ENCODE data around the gene MXD1. TPM values are rescaled to one million over a fixed set of nuclear protein-coding genes. Genes with fewer than 3 reads are reported as not detected.

The MXD1 gene
- total RNA-seq, 1 donor from 2014 or later, result 10.9 TPM

GRCh38 chr2:69977906-69978482, 63.1 kb downstream of the MXD1 start:
- no peaks in the 10 kb centered on the region for H3K9me3 Mint-ChIP-seq
- no peak overlapping the region for H3K27ac Mint-ChIP-seq
- no peaks in the 10 kb centered on the region for H3K27me3 Mint-ChIP-seq
- ChIA-PET POLR2A (no interaction called here), CTCF (no interaction called here)
- intact Hi-C loops (cut with micrococcal nuclease), result no loop called here
- ATAC-seq (ENCODE audit: low read depth) (no peak), DNase-seq (no peak)
- no peaks in the 10 kb centered on the region for H3K4me1 Mint-ChIP-seq
- no peak for TF ChIP-seq CTCF (IDR thresholded peaks at IDR 0.05)
- H3K4me3 Mint-ChIP-seq, result no peak overlapping the region
- no peaks in the 10 kb centered on the region for H3K36me3 Mint-ChIP-seq (ENCODE audit: low read depth)

GRCh38 chr2:69979902-69980807, 65.2 kb downstream of the MXD1 start:
- no peak for DNase-seq
- Mint-ChIP-seq H3K36me3 (ENCODE audit: low read depth) (no peaks in the 10 kb centered on the region), H3K4me3 (no peak overlapping the region), H3K4me1 (no peaks in the 10 kb centered on the region), H3K9me3 (no peaks in the 10 kb centered on the region), H3K27ac (no peak overlapping the region), H3K27me3 (no peaks in the 10 kb centered on the region)
- intact Hi-C loops (cut with micrococcal nuclease), result no loop called here
- ChIA-PET CTCF (no interaction called here), POLR2A (no interaction called here)
- no peak for ATAC-seq (ENCODE audit: low read depth)
- TF ChIP-seq CTCF (IDR thresholded peaks at IDR 0.05), result no peak

GRCh38 chr2:69983392-69983966, 68.6 kb downstream of the MXD1 start:
- TF ChIP-seq CTCF (IDR thresholded peaks at IDR 0.05), result no peak
- no peak for ATAC-seq (ENCODE audit: low read depth)
- DNase-seq, result no peak
- H3K27ac Mint-ChIP-seq, result no peak overlapping the region
- no peaks in the 10 kb centered on the region for H3K36me3 Mint-ChIP-seq (ENCODE audit: low read depth)
- no peaks in the 10 kb centered on the region for H3K4me1 Mint-ChIP-seq
- intact Hi-C loops (cut with micrococcal nuclease), result no loop called here
- ChIA-PET POLR2A (no interaction called here), CTCF (no interaction called here)
- no peaks in the 10 kb centered on the region for H3K9me3 Mint-ChIP-seq
- H3K27me3 Mint-ChIP-seq, result no peaks in the 10 kb centered on the region
- no peak overlapping the region for H3K4me3 Mint-ChIP-seq

- DNase-seq (no peak), ATAC-seq (ENCODE audit: low read depth) (no peak)
- no peak overlapping the region for H3K4me3 Mint-ChIP-seq
- H3K4me1 Mint-ChIP-seq, result no peaks in the 10 kb centered on the region
- CTCF ChIA-PET, result no interaction called here
- intact Hi-C loops (cut with micrococcal nuclease), result no loop called here
- no peak for TF ChIP-seq CTCF (IDR thresholded peaks at IDR 0.05)
- POLR2A ChIA-PET, result no interaction called here
- no peaks in the 10 kb centered on the region for H3K36me3 Mint-ChIP-seq (ENCODE audit: low read depth)
- no peaks in the 10 kb centered on the region for H3K27me3 Mint-ChIP-seq
- H3K27ac Mint-ChIP-seq, result no peak overlapping the region
- no peaks in the 10 kb centered on the region for H3K9me3 Mint-ChIP-seq
Measured at GRCh38 chr2:69985216-69985615, 70.3 kb downstream of the MXD1 start.

GRCh38 chr2:69985688-69986087, 70.8 kb downstream of the MXD1 start:
- Mint-ChIP-seq H3K4me1 (no peaks in the 10 kb centered on the region), H3K27me3 (no peaks in the 10 kb centered on the region), H3K27ac (no peak overlapping the region), H3K9me3 (no peaks in the 10 kb centered on the region), H3K36me3 (ENCODE audit: low read depth) (no peaks in the 10 kb centered on the region), H3K4me3 (no peak overlapping the region)
- no peak for ATAC-seq (ENCODE audit: low read depth)
- CTCF ChIA-PET, result no interaction called here
- intact Hi-C loops (cut with micrococcal nuclease), result no loop called here
- no peak for TF ChIP-seq CTCF (IDR thresholded peaks at IDR 0.05)
- DNase-seq, result no peak
- POLR2A ChIA-PET, result no interaction called here

Measured in activated B cell treated with CpG ODN at 0.5 μM for 24 hours (primary cell).